ENCODE measurements around the gene SERP2. TPM values are rescaled to one million over a fixed set of nuclear protein-coding genes. Genes with fewer than 3 reads are reported as not detected.

The SERP2 gene
- total and polyA plus RNA-seq, 2 of the 13 experiments (the other 11 are each of a cell fraction or from before 2014, with no cell fraction given) = not detected

DNA sequence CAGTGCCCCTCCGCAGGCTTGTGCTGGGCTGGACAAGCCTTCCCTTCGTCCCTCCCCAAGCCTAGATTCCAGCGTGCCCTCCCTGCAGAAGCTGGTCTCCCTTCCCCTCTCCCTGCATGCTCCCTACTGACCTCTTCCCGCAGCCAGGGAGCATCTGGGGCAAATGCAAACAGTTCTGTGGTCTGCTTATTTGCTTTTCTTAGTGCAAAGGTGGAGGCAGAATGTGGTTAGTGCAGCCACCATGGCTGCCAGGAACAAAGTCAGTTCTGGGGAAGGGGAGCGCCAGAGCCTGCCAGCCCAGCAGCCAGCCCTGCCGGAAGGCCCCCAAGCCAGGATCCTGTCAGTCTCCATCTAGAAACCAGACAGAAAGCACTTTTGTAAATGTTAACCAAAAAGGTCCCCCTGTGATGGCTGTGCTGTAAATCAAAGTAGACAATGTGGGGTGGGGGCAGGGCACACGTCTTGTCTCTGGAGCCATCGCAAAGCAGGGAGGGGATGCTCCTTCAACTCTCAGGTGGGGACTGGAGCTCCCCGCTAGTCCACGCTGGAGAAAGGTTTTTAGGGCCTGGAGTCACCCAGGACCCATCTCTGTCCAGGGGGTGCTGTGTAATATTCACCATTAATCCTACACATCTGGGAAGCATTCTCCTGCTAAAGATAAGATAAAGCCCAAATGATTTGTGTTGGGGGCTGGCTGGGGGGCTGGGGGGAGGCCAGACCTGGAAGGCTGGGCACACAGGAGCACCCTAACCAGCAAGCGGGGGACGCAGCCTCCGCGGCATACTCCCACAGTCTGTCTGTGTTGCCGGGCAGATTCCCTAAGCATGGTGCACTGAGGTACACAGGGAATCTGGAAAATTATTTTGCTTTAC is 30.9 kb downstream of the SERP2 start (continued):
- TF ChIP-seq, protein P1, sequence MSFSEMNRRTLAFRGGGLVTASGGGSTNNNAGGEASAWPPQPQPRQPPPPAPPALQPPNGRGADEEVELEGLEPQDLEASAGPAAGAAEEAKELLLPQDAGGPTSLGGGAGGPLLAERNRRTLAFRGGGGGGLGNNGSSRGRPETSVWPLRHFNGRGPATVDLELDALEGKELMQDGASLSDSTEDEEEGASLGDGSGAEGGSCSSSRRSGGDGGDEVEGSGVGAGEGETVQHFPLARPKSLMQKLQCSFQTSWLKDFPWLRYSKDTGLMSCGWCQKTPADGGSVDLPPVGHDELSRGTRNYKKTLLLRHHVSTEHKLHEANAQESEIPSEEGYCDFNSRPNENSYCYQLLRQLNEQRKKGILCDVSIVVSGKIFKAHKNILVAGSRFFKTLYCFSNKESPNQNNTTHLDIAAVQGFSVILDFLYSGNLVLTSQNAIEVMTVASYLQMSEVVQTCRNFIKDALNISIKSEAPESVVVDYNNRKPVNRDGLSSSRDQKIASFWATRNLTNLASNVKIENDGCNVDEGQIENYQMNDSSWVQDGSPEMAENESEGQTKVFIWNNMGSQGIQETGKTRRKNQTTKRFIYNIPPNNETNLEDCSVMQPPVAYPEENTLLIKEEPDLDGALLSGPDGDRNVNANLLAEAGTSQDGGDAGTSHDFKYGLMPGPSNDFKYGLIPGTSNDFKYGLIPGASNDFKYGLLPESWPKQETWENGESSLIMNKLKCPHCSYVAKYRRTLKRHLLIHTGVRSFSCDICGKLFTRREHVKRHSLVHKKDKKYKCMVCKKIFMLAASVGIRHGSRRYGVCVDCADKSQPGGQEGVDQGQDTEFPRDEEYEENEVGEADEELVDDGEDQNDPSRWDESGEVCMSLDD (CRISPR knock-in tag; IDR thresholded peaks at IDR 0.05; ENCODE audit: borderline replicate concordance) = 0 out of 2 replicates have a peak, but pooled peaks have one; percentile 26
- TF ChIP-seq, protein P2, sequence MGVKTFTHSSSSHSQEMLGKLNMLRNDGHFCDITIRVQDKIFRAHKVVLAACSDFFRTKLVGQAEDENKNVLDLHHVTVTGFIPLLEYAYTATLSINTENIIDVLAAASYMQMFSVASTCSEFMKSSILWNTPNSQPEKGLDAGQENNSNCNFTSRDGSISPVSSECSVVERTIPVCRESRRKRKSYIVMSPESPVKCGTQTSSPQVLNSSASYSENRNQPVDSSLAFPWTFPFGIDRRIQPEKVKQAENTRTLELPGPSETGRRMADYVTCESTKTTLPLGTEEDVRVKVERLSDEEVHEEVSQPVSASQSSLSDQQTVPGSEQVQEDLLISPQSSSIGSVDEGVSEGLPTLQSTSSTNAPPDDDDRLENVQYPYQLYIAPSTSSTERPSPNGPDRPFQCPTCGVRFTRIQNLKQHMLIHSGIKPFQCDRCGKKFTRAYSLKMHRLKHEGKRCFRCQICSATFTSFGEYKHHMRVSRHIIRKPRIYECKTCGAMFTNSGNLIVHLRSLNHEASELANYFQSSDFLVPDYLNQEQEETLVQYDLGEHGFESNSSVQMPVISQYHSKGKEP (CRISPR knock-in tag; IDR thresholded peaks at IDR 0.05) = no peak
- TF ChIP-seq ZNF615 (CRISPR knock-in tag; IDR thresholded peaks at IDR 0.05; ENCODE audit: borderline replicate concordance) (no peak), KDM6A (CRISPR knock-in tag; IDR thresholded peaks at IDR 0.05; ENCODE audit: low read depth) (peak; percentile 95), TEAD3 (CRISPR knock-in tag; optimal IDR thresholded peaks at IDR 0.05; ENCODE audit: borderline replicate concordance) (peak; percentile 93), SMARCE1 (IDR thresholded peaks at IDR 0.05; ENCODE audit: borderline replicate concordance) (no peak), MED8 (CRISPR knock-in tag; IDR thresholded peaks at IDR 0.05; ENCODE audit: insufficient replicate concordance) (peak; percentile 90), ZNF550 (CRISPR knock-in tag; IDR thresholded peaks at IDR 0.05; ENCODE audit: borderline replicate concordance) (no peak)
- TF ChIP-seq, protein P3, sequence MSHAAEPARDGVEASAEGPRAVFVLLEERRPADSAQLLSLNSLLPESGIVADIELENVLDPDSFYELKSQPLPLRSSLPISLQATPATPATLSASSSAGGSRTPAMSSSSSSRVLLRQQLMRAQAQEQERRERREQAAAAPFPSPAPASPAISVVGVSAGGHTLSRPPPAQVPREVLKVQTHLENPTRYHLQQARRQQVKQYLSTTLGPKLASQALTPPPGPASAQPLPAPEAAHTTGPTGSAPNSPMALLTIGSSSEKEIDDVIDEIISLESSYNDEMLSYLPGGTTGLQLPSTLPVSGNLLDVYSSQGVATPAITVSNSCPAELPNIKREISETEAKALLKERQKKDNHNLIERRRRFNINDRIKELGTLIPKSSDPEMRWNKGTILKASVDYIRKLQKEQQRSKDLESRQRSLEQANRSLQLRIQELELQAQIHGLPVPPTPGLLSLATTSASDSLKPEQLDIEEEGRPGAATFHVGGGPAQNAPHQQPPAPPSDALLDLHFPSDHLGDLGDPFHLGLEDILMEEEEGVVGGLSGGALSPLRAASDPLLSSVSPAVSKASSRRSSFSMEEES (CRISPR knock-in tag; IDR thresholded peaks at IDR 0.05) = peak; percentile 64
- TF ChIP-seq, protein P4, sequence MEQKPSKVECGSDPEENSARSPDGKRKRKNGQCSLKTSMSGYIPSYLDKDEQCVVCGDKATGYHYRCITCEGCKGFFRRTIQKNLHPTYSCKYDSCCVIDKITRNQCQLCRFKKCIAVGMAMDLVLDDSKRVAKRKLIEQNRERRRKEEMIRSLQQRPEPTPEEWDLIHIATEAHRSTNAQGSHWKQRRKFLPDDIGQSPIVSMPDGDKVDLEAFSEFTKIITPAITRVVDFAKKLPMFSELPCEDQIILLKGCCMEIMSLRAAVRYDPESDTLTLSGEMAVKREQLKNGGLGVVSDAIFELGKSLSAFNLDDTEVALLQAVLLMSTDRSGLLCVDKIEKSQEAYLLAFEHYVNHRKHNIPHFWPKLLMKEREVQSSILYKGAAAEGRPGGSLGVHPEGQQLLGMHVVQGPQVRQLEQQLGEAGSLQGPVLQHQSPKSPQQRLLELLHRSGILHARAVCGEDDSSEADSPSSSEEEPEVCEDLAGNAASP (CRISPR knock-in tag; IDR thresholded peaks at IDR 0.05; ENCODE audit: borderline replicate concordance) = peak; percentile 96
- TF ChIP-seq, protein P5, sequence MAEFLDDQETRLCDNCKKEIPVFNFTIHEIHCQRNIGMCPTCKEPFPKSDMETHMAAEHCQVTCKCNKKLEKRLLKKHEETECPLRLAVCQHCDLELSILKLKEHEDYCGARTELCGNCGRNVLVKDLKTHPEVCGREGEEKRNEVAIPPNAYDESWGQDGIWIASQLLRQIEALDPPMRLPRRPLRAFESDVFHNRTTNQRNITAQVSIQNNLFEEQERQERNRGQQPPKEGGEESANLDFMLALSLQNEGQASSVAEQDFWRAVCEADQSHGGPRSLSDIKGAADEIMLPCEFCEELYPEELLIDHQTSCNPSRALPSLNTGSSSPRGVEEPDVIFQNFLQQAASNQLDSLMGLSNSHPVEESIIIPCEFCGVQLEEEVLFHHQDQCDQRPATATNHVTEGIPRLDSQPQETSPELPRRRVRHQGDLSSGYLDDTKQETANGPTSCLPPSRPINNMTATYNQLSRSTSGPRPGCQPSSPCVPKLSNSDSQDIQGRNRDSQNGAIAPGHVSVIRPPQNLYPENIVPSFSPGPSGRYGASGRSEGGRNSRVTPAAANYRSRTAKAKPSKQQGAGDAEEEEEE (CRISPR knock-in tag; IDR thresholded peaks at IDR 0.05; ENCODE audit: borderline replicate concordance) = no peak; the same call in 1 of the 2 replicates
- TF ChIP-seq, protein P6, sequence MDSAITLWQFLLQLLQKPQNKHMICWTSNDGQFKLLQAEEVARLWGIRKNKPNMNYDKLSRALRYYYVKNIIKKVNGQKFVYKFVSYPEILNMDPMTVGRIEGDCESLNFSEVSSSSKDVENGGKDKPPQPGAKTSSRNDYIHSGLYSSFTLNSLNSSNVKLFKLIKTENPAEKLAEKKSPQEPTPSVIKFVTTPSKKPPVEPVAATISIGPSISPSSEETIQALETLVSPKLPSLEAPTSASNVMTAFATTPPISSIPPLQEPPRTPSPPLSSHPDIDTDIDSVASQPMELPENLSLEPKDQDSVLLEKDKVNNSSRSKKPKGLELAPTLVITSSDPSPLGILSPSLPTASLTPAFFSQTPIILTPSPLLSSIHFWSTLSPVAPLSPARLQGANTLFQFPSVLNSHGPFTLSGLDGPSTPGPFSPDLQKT (CRISPR knock-in tag; IDR thresholded peaks at IDR 0.05; ENCODE audit: borderline replicate concordance) = no peak
- TF ChIP-seq, protein P7, sequence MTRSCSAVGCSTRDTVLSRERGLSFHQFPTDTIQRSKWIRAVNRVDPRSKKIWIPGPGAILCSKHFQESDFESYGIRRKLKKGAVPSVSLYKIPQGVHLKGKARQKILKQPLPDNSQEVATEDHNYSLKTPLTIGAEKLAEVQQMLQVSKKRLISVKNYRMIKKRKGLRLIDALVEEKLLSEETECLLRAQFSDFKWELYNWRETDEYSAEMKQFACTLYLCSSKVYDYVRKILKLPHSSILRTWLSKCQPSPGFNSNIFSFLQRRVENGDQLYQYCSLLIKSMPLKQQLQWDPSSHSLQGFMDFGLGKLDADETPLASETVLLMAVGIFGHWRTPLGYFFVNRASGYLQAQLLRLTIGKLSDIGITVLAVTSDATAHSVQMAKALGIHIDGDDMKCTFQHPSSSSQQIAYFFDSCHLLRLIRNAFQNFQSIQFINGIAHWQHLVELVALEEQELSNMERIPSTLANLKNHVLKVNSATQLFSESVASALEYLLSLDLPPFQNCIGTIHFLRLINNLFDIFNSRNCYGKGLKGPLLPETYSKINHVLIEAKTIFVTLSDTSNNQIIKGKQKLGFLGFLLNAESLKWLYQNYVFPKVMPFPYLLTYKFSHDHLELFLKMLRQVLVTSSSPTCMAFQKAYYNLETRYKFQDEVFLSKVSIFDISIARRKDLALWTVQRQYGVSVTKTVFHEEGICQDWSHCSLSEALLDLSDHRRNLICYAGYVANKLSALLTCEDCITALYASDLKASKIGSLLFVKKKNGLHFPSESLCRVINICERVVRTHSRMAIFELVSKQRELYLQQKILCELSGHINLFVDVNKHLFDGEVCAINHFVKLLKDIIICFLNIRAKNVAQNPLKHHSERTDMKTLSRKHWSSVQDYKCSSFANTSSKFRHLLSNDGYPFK (CRISPR knock-in tag; IDR thresholded peaks at IDR 0.05; ENCODE audit: borderline replicate concordance) = peak; percentile 64; the same call in 1 of the 2 replicates

Data from HepG2 (cell line).